Muscle of leg (tissue), 11 donors: ENCODE data around the gene SENP1. TPM values are rescaled to one million over a fixed set of nuclear protein-coding genes. Genes with fewer than 3 reads are reported as not detected.
A peak's percentile ranks its signal among the peaks of the same experiment; 100 is the strongest.
"Not testable (repeated sequence)": the region's sequence is repeated elsewhere in the genome, so short reads cannot be mapped to it uniquely, and the experiment has no call there.

Experiments used
- DNase-seq: peaks from one replicate; pipeline ENCODE4 v3.0.0; 2013
- H3K27ac ChIP-seq: one replicate; pipeline ENCODE4 v1.5.1; 2013; ENCODE audit warnings: mild to moderate bottlenecking, low read length, control low read depth
- H3K27me3 ChIP-seq: one replicate; pipeline ENCODE4 v1.6.1; 2013; ENCODE audit warnings: low read length; ENCODE audit not compliant: control insufficient read depth, insufficient read depth
- H3K36me3 ChIP-seq: one replicate; pipeline ENCODE4 v1.6.1; 2013; ENCODE audit warnings: low read length; ENCODE audit not compliant: control insufficient read depth, insufficient read depth
- H3K4me1 ChIP-seq: one replicate; pipeline ENCODE4 v1.6.1; 2013; ENCODE audit warnings: low read length; ENCODE audit not compliant: control insufficient read depth, insufficient read depth
- H3K4me3 ChIP-seq: one replicate; pipeline ENCODE4 v1.5.1; 2013; ENCODE audit warnings: low read length, control low read depth
- H3K9me3 ChIP-seq: replicated peaks from 2 replicates; pipeline ENCODE4 v1.6.1; 2013; ENCODE audit warnings: low read depth, low read length; ENCODE audit not compliant: control insufficient read depth
- WGBS: methylation state at CpG from one replicate; pipeline ENCODE4 v1.1.5; 2013; ENCODE audit warnings: missing lambda C conversion rate; ENCODE audit not compliant: insufficient coverage; 5-methylcytosine and 5-hydroxymethylcytosine counted together
- polyA plus RNA-seq, 8 donors: library from polyadenylated mRNA; unstranded; fragments of 120-200 nt; gene quantifications; one replicate each; pipeline versions ENCODE4 v1.2.1 to v1.2.3, GENCODE V29; 2013; ENCODE audit warnings: inconsistent platforms in 1 of 8, low replicate concordance in 1 of 8; ENCODE audit not compliant: insufficient read length in 8 of 8, insufficient read depth in 1 of 8
- total RNA-seq: library from RNA; stranded (reverse); fragments of 120-200 nt; gene quantifications from one replicate; pipeline ENCODE4 v1.2.4, GENCODE V29; 2013

SENP1 gene
- total and polyA plus RNA-seq, 9 donors: 11.4 to 19.7 (median 14.7) TPM

GRCh38 chr12:48128800-48129199 lies 22.9 kb upstream of the SENP1 start:
- Histone ChIP-seq H3K4me1 (peaks cover 2% of the 10 kb centered on the region), H3K27ac (peak overlapping the region; percentile 17), H3K36me3 (peaks cover 65% of the 10 kb centered on the region), H3K27me3 (no peaks in the 10 kb centered on the region), H3K4me3 (no peak overlapping the region), H3K9me3 (no peaks in the 10 kb centered on the region)
- no peak for DNase-seq
- no CpG with 5 or more reads among the region's 1 CpG for WGBS

GRCh38 chr12:48126953-48127630 lies 21.2 kb upstream of the SENP1 start:
- Histone ChIP-seq H3K27me3 (no peaks in the 10 kb centered on the region), H3K4me3 (no peak overlapping the region), H3K27ac (peak overlapping the region; percentile 54), H3K4me1 (peaks cover 2% of the 10 kb centered on the region), H3K9me3 (no peaks in the 10 kb centered on the region), H3K36me3 (peaks cover 57% of the 10 kb centered on the region)
- no peak for DNase-seq
- 95% methylated on average over 2 of the region's 2 CpGs for WGBS

- peaks cover 48% of the 10 kb centered on the region for H3K36me3 ChIP-seq
- peak overlapping the region; percentile 23 for H3K4me3 ChIP-seq
- 47% methylated on average over 3 of the region's 4 CpGs for WGBS
- DNase-seq: peak; percentile 84
- H3K9me3 ChIP-seq: no peaks in the 10 kb centered on the region
- H3K27me3 ChIP-seq: no peaks in the 10 kb centered on the region
- H3K27ac ChIP-seq: peak overlapping the region; percentile 76
- peaks cover 2% of the 10 kb centered on the region for H3K4me1 ChIP-seq
Observed at GRCh38 chr12:48125985-48126384, 20.1 kb upstream of the SENP1 start.

- H3K27ac ChIP-seq: peak overlapping the region; percentile 76
- not testable (repeated sequence) for H3K4me3 ChIP-seq
- no CpG with 5 or more reads among the region's 5 CpGs for WGBS
Observed at GRCh38 chr12:48125542-48125941, 19.7 kb upstream of the SENP1 start.

GRCh38 chr12:48123169-48123568 lies 17.3 kb upstream of the SENP1 start:
- Histone ChIP-seq H3K4me1 (peaks cover 13% of the 10 kb centered on the region), H3K36me3 (peaks cover 28% of the 10 kb centered on the region), H3K4me3 (peak overlapping the region; percentile 39)

More at GRCh38 chr12:48125542-48125941, 19.7 kb upstream of the SENP1 start:
- H3K27me3 ChIP-seq, H3K9me3 ChIP-seq, H3K4me1 ChIP-seq: not testable (repeated sequence)
- peaks cover 43% of the 10 kb centered on the region for H3K36me3 ChIP-seq
- DNase-seq: peak; percentile 34

GRCh38 chr12:48122065-48122834 lies 16.4 kb upstream of the SENP1 start:
- Histone ChIP-seq H3K36me3 (peaks cover 21% of the 10 kb centered on the region), H3K4me3 (peak overlapping the region; percentile 39), H3K27ac (peak overlapping the region; percentile 76), H3K4me1 (peaks cover 13% of the 10 kb centered on the region), H3K27me3 (no peaks in the 10 kb centered on the region), H3K9me3 (no peaks in the 10 kb centered on the region)
- 100% methylated on average over 1 of the region's 2 CpGs for WGBS
- DNase-seq: peak; percentile 25

More at GRCh38 chr12:48123169-48123568, 17.3 kb upstream of the SENP1 start:
- Histone ChIP-seq H3K27ac (peak overlapping the region; percentile 76), H3K27me3 (no peaks in the 10 kb centered on the region), H3K9me3 (no peaks in the 10 kb centered on the region)
- no CpG with 5 or more reads among the region's 4 CpGs for WGBS
- no peak for DNase-seq

- peaks cover 15% of the 10 kb centered on the region for H3K36me3 ChIP-seq
- WGBS: no CpG with 5 or more reads among the region's 1 CpG
- no peaks in the 10 kb centered on the region for H3K9me3 ChIP-seq
- DNase-seq: no peak
- no peak overlapping the region for H3K27ac ChIP-seq
- no peak overlapping the region for H3K4me3 ChIP-seq
- H3K4me1 ChIP-seq: peaks cover 13% of the 10 kb centered on the region
- no peaks in the 10 kb centered on the region for H3K27me3 ChIP-seq
Observed at GRCh38 chr12:48121522-48121921, 15.6 kb upstream of the SENP1 start.

- Histone ChIP-seq H3K36me3 (peaks cover 10% of the 10 kb centered on the region), H3K27me3 (peaks cover 2% of the 10 kb centered on the region), H3K9me3 (no peaks in the 10 kb centered on the region), H3K4me1 (peaks cover 13% of the 10 kb centered on the region), H3K4me3 (peak overlapping the region; percentile 83), H3K27ac (peak overlapping the region; percentile 93)
- 0% methylated on average over 1 of the region's 5 CpGs for WGBS
- DNase-seq: no peak
Observed at GRCh38 chr12:48119834-48120195, 13.9 kb upstream of the SENP1 start.

GRCh38 chr12:48119078-48119833 lies 13.4 kb upstream of the SENP1 start, which contains the start of gene PFKM:
PFKM (plus strand) TSS chr12:48119364; CDS start chr12:48122775, 3,411 bp downstream.
- H3K4me3 ChIP-seq: peak within 1 kb of the TSS; percentile 83
- peak within 1 kb of the TSS; percentile 93 for H3K27ac ChIP-seq
- peaks cover 10% of the 10 kb centered on the region for H3K36me3 ChIP-seq
- H3K27me3 ChIP-seq: peaks cover 4% of the 10 kb centered on the region
- peak; percentile 96 for DNase-seq
- no peaks in the 10 kb centered on the region for H3K9me3 ChIP-seq
- whole genome bisulfite sequencing: 0% methylated on average over 3 of the region's 20 CpGs
- peaks cover 13% of the 10 kb centered on the region for H3K4me1 ChIP-seq
